Activated naive CD4-positive, alpha-beta T cell treated with anti-CD3 and anti-CD28 coated beads, Interleukin-2, amount 50 U/mL, for 24 hours (primary cell): ENCODE measurements around the gene HOXA11.

Experiments
- H3K27ac Mint-ChIP-seq: one replicate; pipeline ENCODE4 v1.8.0; 2021; ENCODE audit warnings: mild to moderate bottlenecking, mixed read lengths
- H3K27me3 Mint-ChIP-seq: one replicate; pipeline ENCODE4 v1.8.0; 2021; ENCODE audit warnings: mixed read lengths
- H3K36me3 Mint-ChIP-seq: one replicate; pipeline ENCODE4 v1.8.0; 2021; ENCODE audit warnings: mixed read lengths
- H3K4me1 Mint-ChIP-seq: one replicate; pipeline ENCODE4 v1.8.0; 2021; ENCODE audit warnings: mixed read lengths
- H3K4me3 Mint-ChIP-seq: one replicate; pipeline ENCODE4 v1.8.0; 2021; ENCODE audit warnings: mild to moderate bottlenecking, mixed read lengths
- H3K9me3 Mint-ChIP-seq: one replicate; pipeline ENCODE4 v1.8.0; 2021; ENCODE audit warnings: mixed read lengths

HOXA11 gene

DNA sequence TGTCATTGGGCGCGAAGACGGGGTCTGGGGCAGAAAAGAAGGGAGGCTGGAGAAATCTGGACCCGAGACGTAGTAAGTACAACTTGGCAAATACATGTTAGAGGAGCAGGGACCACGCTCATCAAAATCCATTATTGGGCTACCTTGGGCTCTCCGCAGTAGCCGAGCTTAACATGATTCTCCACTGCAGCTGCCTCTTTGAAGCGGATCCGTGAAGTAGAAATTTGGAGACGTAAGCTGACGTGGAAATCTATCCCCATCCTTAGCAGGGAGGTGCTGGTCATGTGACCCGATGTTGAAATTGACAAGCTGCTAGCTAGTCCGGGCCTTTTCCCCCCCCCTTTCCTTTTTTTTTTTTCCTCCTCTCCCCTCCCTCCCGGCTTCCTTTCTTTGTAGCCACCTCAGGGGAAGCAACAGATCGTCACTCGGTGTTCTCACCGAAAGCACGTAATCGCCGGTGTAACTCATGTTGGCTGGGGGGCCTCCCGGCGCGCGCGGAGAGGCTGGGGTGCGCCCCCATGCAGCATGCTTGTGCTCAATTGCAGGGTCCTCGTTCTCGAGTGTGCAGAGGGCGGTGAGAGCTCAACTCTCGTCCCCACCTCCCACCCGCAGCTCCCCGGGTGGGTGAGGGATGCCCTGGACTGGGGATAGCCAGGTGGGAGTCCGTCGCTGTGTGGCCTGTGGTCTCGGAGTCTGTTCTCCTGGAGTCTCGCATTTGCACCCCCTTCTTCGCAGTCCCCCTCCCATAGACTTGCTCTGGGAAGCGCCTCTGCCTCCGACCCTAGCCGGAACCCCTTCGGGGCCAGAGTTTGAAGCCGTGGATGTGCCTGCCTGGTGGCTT, at the start of gene HOXA11:
Gene HOXA11 (minus strand): TSS at position 220 of the 841 bp plus-strand sequence. CDS start 88 bp downstream, at position 132.
- Mint-ChIP-seq H3K9me3 (no peaks in the 10 kb centered on the region), H3K36me3 (no peaks in the 10 kb centered on the region), H3K27me3 (peaks cover 64% of the 10 kb centered on the region), H3K27ac (peak within 1 kb of the TSS; percentile 82), H3K4me1 (peaks cover 54% of the 10 kb centered on the region), H3K4me3 (peak within 1 kb of the TSS; percentile 66)

DNA sequence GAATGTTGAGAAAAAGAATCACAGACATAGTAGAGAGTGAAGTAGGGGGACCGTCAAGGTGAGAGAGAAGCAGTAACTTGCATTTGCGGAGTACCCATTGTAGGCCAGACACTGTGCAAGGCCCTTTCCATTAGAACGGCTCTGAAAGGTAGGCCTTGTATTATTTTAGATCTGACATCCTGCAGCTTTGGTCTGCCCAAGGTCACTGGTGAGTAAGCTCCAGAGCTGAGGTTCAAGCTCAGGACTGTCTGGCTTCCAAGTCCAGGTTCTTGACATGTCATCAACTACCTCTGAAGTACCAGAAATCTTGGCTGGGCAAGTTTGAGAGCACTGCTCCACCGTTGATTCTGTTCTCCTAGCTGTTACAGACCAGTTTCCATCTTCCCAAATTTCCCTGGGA, 44.4 kb upstream of the HOXA11 start:
- Mint-ChIP-seq H3K27ac (no peak overlapping the region), H3K9me3 (no peaks in the 10 kb centered on the region), H3K27me3 (peaks cover 36% of the 10 kb centered on the region), H3K36me3 (no peaks in the 10 kb centered on the region), H3K4me1 (no peaks in the 10 kb centered on the region), H3K4me3 (no peak overlapping the region)

GRCh38 chr7:27224983-27225934, 40.2 kb upstream of the HOXA11 start:
- Mint-ChIP-seq H3K36me3 (no peaks in the 10 kb centered on the region), H3K27ac (no peak overlapping the region)

DNA sequence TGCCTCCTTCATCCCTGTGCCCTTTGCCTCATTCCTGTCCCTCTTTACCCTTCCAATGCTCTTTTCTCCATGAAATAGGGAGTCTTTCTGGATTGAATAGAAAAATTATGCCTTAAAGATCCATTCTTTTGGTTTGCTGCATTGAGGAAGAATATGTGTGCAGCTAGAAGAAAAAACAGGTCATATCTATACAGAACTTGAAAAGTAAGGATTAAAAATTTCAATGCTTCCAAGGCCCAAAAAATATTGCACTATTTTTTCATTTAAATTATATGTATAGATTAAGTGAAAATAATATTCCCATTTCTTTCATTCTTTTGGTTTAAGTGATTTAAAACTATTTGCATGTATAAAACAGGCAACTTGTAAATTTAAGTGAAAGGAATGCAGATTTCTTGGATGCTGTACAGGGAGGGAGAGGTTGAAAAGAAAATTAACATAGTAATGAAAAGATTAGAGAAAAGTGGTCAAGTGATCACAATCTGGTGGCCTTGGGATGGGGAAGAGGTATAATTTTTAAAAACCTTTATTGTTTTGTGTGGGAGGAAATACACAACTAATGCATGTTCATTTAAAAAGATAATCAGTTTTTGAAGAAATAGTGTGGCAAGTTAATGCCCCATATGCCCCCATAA, 39.0 kb upstream of the HOXA11 start:
- Mint-ChIP-seq H3K4me3 (no peak overlapping the region), H3K27ac (no peak overlapping the region), H3K9me3 (no peaks in the 10 kb centered on the region), H3K27me3 (peaks cover 60% of the 10 kb centered on the region), H3K36me3 (no peaks in the 10 kb centered on the region), H3K4me1 (no peaks in the 10 kb centered on the region)

More at GRCh38 chr7:27224983-27225934, 40.2 kb upstream of the HOXA11 start:
- Mint-ChIP-seq H3K4me3 (no peak overlapping the region), H3K9me3 (no peaks in the 10 kb centered on the region), H3K27me3 (peaks cover 55% of the 10 kb centered on the region), H3K4me1 (no peaks in the 10 kb centered on the region)

DNA sequence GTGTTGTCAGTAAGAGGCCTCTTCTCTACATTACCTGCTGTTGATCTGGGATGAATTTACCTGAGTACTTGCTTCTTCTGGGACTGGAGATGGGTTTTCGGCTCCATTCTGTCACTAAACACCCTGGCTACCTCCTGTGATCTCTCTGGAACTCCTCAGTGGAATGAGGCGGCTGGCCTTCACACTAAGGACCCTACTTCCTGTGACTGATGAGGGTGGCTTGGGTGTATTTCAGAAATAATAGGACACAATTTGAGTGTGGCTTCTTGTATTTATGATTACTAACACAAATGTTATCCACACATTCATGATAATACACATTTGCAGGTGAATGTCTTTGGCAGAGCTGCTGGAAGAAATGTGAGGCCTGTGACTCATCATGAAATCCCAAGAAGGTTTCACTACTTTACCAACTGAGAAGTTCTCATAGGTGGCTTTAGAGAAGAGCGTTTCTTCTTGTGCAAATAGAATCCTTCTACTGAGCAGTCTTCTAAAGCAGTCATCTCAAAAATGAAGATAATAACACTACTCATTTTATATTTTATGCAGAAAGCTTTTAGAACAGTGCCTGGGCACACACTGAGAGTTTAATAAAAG, 36.3 kb upstream of the HOXA11 start:
- Mint-ChIP-seq H3K9me3 (no peaks in the 10 kb centered on the region), H3K27ac (no peak overlapping the region), H3K27me3 (peaks cover 53% of the 10 kb centered on the region), H3K4me3 (no peak overlapping the region), H3K4me1 (no peaks in the 10 kb centered on the region), H3K36me3 (no peaks in the 10 kb centered on the region)

- Mint-ChIP-seq H3K27me3 (peaks cover 60% of the 10 kb centered on the region), H3K36me3 (no peaks in the 10 kb centered on the region), H3K27ac (no peak overlapping the region), H3K4me1 (no peaks in the 10 kb centered on the region), H3K9me3 (no peaks in the 10 kb centered on the region), H3K4me3 (no peak overlapping the region)
These were observed 35.5 kb upstream of the HOXA11 start for GRCh38 chr7:27220440-27220955.

- H3K27me3 Mint-ChIP-seq = peaks cover 63% of the 10 kb centered on the region
These were observed 34.8 kb upstream of the HOXA11 start for GRCh38 chr7:27219821-27220220.

DNA sequence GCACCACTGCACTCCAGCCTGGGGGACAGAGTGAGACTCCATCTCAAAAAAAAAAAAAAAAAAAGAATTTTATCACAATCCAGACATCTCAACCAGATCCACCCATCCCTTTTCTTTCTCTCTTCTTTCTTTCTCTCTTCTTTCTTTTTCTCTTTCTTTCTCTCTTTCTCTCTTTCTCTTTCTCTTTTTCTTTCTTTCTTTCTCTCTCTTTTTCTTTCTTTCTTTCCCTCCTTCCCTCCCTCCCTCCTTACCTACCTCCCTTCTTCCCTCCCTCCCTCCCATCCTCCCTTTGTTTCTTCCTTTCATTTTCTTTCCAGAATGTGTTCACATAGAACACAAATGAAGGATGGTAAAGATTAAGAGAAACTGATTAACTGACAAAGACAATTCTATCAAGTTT, 32.9 kb upstream of the HOXA11 start:
- Mint-ChIP-seq H3K9me3 (no peaks in the 10 kb centered on the region), H3K4me1 (peaks cover under 1% of the 10 kb centered on the region), H3K27ac (no peak overlapping the region), H3K4me3 (no peak overlapping the region), H3K36me3 (no peaks in the 10 kb centered on the region), H3K27me3 (peaks cover 65% of the 10 kb centered on the region)

More at GRCh38 chr7:27219821-27220220, 34.8 kb upstream of the HOXA11 start:
- Mint-ChIP-seq H3K9me3 (no peaks in the 10 kb centered on the region), H3K27ac (no peak overlapping the region), H3K4me1 (no peaks in the 10 kb centered on the region), H3K36me3 (no peaks in the 10 kb centered on the region), H3K4me3 (no peak overlapping the region)

- Mint-ChIP-seq H3K36me3 (no peaks in the 10 kb centered on the region), H3K4me3 (no peak overlapping the region), H3K27ac (no peak overlapping the region), H3K27me3 (peaks cover 67% of the 10 kb centered on the region), H3K9me3 (no peaks in the 10 kb centered on the region), H3K4me1 (peaks cover 12% of the 10 kb centered on the region)
These were observed 30.3 kb upstream of the HOXA11 start for GRCh38 chr7:27215356-27215755.

- Mint-ChIP-seq H3K4me1 (peaks cover 15% of the 10 kb centered on the region), H3K36me3 (no peaks in the 10 kb centered on the region), H3K27me3 (peaks cover 62% of the 10 kb centered on the region), H3K9me3 (no peaks in the 10 kb centered on the region), H3K4me3 (no peak overlapping the region), H3K27ac (no peak overlapping the region)
These were observed 29.4 kb upstream of the HOXA11 start for GRCh38 chr7:27214239-27214950.

- Mint-ChIP-seq H3K27me3 (peaks cover 64% of the 10 kb centered on the region), H3K9me3 (no peaks in the 10 kb centered on the region), H3K4me1 (peaks cover 15% of the 10 kb centered on the region), H3K4me3 (no peak overlapping the region), H3K36me3 (no peaks in the 10 kb centered on the region), H3K27ac (no peak overlapping the region)
These were observed 28.6 kb upstream of the HOXA11 start for GRCh38 chr7:27213433-27214238.

DNA sequence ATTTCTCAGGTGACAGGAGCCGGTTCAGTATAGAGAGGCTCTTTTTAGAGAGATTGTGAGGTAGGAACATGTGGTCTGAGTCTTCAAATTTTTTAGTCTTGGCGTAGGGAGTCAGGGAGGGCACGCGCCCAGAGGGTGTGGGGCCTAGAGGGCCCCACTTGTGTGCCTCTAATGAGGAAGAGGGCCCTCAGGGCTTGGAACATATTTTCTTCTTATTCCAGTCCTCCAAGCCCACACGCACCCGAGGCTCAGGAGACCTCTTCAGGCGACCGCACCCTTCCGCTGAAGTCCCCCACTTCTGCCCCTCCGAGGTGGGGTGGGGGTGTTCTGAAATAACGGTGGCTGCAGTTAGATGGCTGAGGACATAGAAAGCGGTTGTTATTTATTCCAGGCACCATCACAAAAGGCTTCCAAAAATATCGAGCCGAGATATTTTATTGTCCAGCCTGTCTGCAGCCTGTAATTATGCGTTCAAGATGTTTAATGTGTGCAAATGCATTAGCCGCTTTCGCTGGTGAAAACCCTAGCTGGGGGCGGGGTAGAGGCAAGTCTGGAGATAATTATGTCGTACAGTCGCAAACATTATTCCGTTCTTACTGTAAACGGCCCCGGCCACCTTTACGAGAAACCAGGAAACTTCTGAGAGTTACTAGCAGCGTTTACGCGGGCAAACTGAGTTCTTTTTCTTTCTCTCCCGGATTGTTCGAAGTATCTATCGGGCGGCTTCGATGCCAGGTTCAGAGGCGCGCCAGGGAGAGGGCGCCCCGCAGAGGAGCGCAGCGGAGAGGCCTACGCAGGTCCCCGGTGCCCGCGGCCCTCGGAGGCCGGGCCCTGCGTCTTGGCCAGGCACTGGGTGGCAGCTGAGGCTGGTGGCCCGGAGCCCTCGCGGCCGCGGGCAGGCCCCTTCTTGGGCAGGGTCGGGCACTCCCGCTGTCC, 27.7 kb upstream of the HOXA11 start:
- Mint-ChIP-seq H3K27me3 (peaks cover 67% of the 10 kb centered on the region), H3K27ac (no peak overlapping the region), H3K36me3 (no peaks in the 10 kb centered on the region), H3K4me1 (peaks cover 15% of the 10 kb centered on the region), H3K4me3 (no peak overlapping the region), H3K9me3 (no peaks in the 10 kb centered on the region)

GRCh38 chr7:27211764-27212204, 26.8 kb upstream of the HOXA11 start:
- H3K27ac Mint-ChIP-seq = no peak overlapping the region
- H3K9me3 Mint-ChIP-seq = no peaks in the 10 kb centered on the region
- H3K27me3 Mint-ChIP-seq = peaks cover 68% of the 10 kb centered on the region
- H3K36me3 Mint-ChIP-seq = no peaks in the 10 kb centered on the region
- no peak overlapping the region for H3K4me3 Mint-ChIP-seq
- H3K4me1 Mint-ChIP-seq = peaks cover 15% of the 10 kb centered on the region
